Trophoblast cell (in vitro differentiated cells and primary cell): ENCODE results near the gene PJA1.

Experiments used
- DNase-seq, 2 donors: peaks; one replicate each; pipeline ENCODE4 v3.0.0-alpha.2; 2016
- H2AFZ ChIP-seq: 2 replicates; pipeline ENCODE4 v1.6.1; 2013; ENCODE audit warnings: low read length, moderate library complexity, mild to moderate bottlenecking; ENCODE audit not compliant: insufficient read depth, poor library complexity
- H2AK5ac ChIP-seq: 2 replicates; pipeline ENCODE4 v1.6.1; 2013; ENCODE audit warnings: mild to moderate bottlenecking, low read length
- H2BK120ac ChIP-seq: 2 replicates; pipeline ENCODE4 v1.6.1; 2013; ENCODE audit warnings: low read length, mild to moderate bottlenecking, moderate library complexity; ENCODE audit not compliant: insufficient read depth, poor library complexity
- H2BK12ac ChIP-seq: 2 replicates; pipeline ENCODE4 v1.6.1; 2013; ENCODE audit warnings: mild to moderate bottlenecking, low read length, moderate library complexity
- H2BK5ac ChIP-seq: 2 replicates; pipeline ENCODE4 v1.6.1; 2013; ENCODE audit warnings: low read length, low read depth, moderate library complexity, mild to moderate bottlenecking; ENCODE audit not compliant: poor library complexity
- H3K14ac ChIP-seq: 2 replicates; pipeline ENCODE4 v1.6.1; 2013; ENCODE audit warnings: mild to moderate bottlenecking, low read length
- H3K18ac ChIP-seq: 2 replicates; pipeline ENCODE4 v1.6.1; 2013; ENCODE audit warnings: mild to moderate bottlenecking, low read length
- H3K23ac ChIP-seq: 2 replicates; pipeline ENCODE4 v1.6.1; 2013; ENCODE audit warnings: low read length
- H3K27ac ChIP-seq: 2 replicates; pipeline ENCODE4 v1.5.1; 2013; ENCODE audit warnings: low read depth, mild to moderate bottlenecking, inconsistent platforms, low read length, moderate library complexity
- H3K27me3 ChIP-seq: 2 replicates; pipeline ENCODE4 v1.6.1; 2013; ENCODE audit warnings: inconsistent platforms, mild to moderate bottlenecking, low read length, moderate library complexity; ENCODE audit not compliant: insufficient read depth
- H3K36me3 ChIP-seq, 2 experiments: 1 replicate in 1 of 2; 2 replicates in 1 of 2; pipeline ENCODE4 v1.6.1; 2013; ENCODE audit warnings: low read length in 2 of 2, mild to moderate bottlenecking in 2 of 2, moderate library complexity in 1 of 2; ENCODE audit not compliant: insufficient read depth in 2 of 2, control insufficient read depth in 1 of 2
- H3K4ac ChIP-seq: 2 replicates; pipeline ENCODE4 v1.6.1; 2013; ENCODE audit warnings: low read depth, mild to moderate bottlenecking, low read length, moderate library complexity
- H3K4me1 ChIP-seq, 2 experiments: 1 replicate in 1 of 2; 2 replicates in 1 of 2; pipeline ENCODE4 v1.6.1; 2013; ENCODE audit warnings: low read length in 2 of 2, mild to moderate bottlenecking in 2 of 2, moderate library complexity in 1 of 2; ENCODE audit not compliant: insufficient read depth in 2 of 2, control insufficient read depth in 1 of 2
- H3K4me2 ChIP-seq: 2 replicates; pipeline ENCODE4 v1.6.1; 2013; ENCODE audit warnings: inconsistent platforms, mild to moderate bottlenecking, low read length, moderate library complexity
- H3K4me3 ChIP-seq: 2 replicates; pipeline ENCODE4 v1.5.1; 2013; ENCODE audit warnings: mild to moderate bottlenecking, low read depth, low read length, inconsistent platforms
- H3K79me1 ChIP-seq: one replicate; pipeline ENCODE4 v1.6.1; 2013; ENCODE audit warnings: low read length
- H3K79me2 ChIP-seq: 2 replicates; pipeline ENCODE4 v1.6.1; 2013; ENCODE audit warnings: low read length, mild to moderate bottlenecking; ENCODE audit not compliant: control insufficient read depth, insufficient read depth, poor library complexity
- H3K9ac ChIP-seq: 2 replicates; pipeline ENCODE4 v1.6.1; 2013; ENCODE audit warnings: mild to moderate bottlenecking, low read length
- H3K9me3 ChIP-seq: 2 replicates; pipeline ENCODE4 v1.6.1; 2013; ENCODE audit warnings: low read depth, mild to moderate bottlenecking, control low read depth, inconsistent platforms, low read length; ENCODE audit not compliant: insufficient read depth
- H4K12ac ChIP-seq: 2 replicates; pipeline ENCODE4 v1.6.1; 2013; ENCODE audit warnings: low read depth, mild to moderate bottlenecking, low read length, moderate library complexity
- H4K8ac ChIP-seq: 2 replicates; pipeline ENCODE4 v1.6.1; 2013; ENCODE audit warnings: low read depth, mild to moderate bottlenecking, low read length, moderate library complexity
- H4K91ac ChIP-seq: one replicate; pipeline ENCODE4 v1.6.1; 2013; ENCODE audit warnings: low read depth, mild to moderate bottlenecking, low read length, moderate library complexity
- WGBS: extraction: QIAGEN DNeasy Blood & Tissue Kit; methylation state at CpG from one replicate; pipeline ENCODE4 v1.1.7; 2013; ENCODE audit warnings: missing lambda C conversion rate; ENCODE audit not compliant: insufficient read length, insufficient coverage; ENCODE audit errors: extremely low coverage; 5-methylcytosine and 5-hydroxymethylcytosine counted together

PJA1 gene

GRCh38 chrX:69156638-69157037 lies 8.6 kb downstream of the PJA1 start:
- no peaks in the 10 kb centered on the region for H3K9me3 ChIP-seq
- no peak overlapping the region for H4K8ac ChIP-seq
- no peak overlapping the region for H2BK120ac ChIP-seq
- no peak overlapping the region for H3K4me3 ChIP-seq
- no peak overlapping the region for H3K27ac ChIP-seq
- H3K79me1 ChIP-seq: no peaks in the 10 kb centered on the region
- H3K79me2 ChIP-seq: no peaks in the 10 kb centered on the region
- H3K36me3 ChIP-seq: peaks cover 6% of the 10 kb centered on the region in 2 experiments
- no peak overlapping the region for H3K23ac ChIP-seq
- H4K91ac ChIP-seq: no peak overlapping the region
- peaks cover 0 to 5% of the 10 kb centered on the region in 2 experiments for H3K4me1 ChIP-seq
- no peak overlapping the region for H3K4me2 ChIP-seq
- no peak overlapping the region for H2AFZ ChIP-seq
- no CpG with 5 or more reads among the region's 5 CpGs for WGBS
- no peak overlapping the region for H3K9ac ChIP-seq
- H3K27me3 ChIP-seq: no peaks in the 10 kb centered on the region
- no peak overlapping the region for H2AK5ac ChIP-seq
- no peak overlapping the region for H3K14ac ChIP-seq
- no peak for DNase-seq
- no peak overlapping the region for H3K4ac ChIP-seq
- no peak overlapping the region for H3K18ac ChIP-seq
- no peak overlapping the region for H4K12ac ChIP-seq
- H2BK5ac ChIP-seq: no peak overlapping the region
- H2BK12ac ChIP-seq: no peak overlapping the region

DNA sequence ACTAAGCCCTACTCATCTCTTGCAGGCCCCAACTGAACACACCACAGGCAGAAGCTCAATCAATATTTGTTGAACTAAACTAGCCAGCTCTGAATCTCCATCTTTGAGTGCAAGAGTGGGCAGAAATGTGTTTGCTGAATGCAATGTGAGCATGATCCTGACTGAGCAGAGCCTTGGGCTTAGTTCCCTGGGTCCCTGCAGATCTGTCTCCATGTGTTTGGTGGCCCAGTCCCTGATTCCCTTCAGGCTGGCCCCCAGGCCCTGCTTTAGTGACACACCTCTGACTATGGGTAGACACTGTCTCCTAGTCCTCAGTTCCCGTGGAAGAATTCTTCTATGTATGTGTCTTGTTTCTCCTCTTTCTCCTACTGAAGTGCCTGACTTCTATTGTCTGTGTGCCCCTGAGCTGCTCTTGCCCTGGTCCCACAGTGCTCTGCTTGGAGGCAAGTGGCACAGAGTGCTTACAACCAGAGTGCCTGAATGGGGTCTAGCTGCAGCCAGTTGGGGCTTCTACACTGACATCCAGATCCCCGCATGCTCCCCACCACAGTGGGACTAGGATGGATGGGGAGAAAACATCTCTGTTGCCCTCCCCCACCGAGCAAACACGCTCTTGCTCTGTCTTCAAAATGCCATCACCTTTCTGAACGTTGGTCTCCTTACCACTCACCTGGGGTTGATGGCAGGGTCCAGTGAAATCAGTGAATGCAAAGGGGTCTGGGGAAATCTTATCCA lies 9.3 kb downstream of the PJA1 start:
- H3K14ac ChIP-seq: no peak overlapping the region
- H2BK12ac ChIP-seq: no peak overlapping the region
- H3K4me3 ChIP-seq: no peak overlapping the region
- no peak overlapping the region for H3K4ac ChIP-seq
- H3K36me3 ChIP-seq: no peaks in the 10 kb centered on the region
- H2AK5ac ChIP-seq: no peak overlapping the region
- no peak overlapping the region for H2BK5ac ChIP-seq
- no peak overlapping the region for H4K12ac ChIP-seq
- H3K4me2 ChIP-seq: no peak overlapping the region
- H4K91ac ChIP-seq: no peak overlapping the region
- H3K79me2 ChIP-seq: no peaks in the 10 kb centered on the region
- no peak overlapping the region for H2BK120ac ChIP-seq
- H2AFZ ChIP-seq: no peak overlapping the region
- no peaks in the 10 kb centered on the region for H3K79me1 ChIP-seq
- H3K9ac ChIP-seq: no peak overlapping the region
- no peak overlapping the region for H3K23ac ChIP-seq
- no peak for DNase-seq
- no peaks in the 10 kb centered on the region for H3K27me3 ChIP-seq
- no peak overlapping the region for H4K8ac ChIP-seq
- WGBS: no CpG with 5 or more reads among the region's 5 CpGs
- H3K4me1 ChIP-seq: peaks cover 5% of the 10 kb centered on the region in 2 experiments
- no peak overlapping the region for H3K27ac ChIP-seq
- H3K18ac ChIP-seq: no peak overlapping the region
- H3K9me3 ChIP-seq: no peaks in the 10 kb centered on the region

DNA sequence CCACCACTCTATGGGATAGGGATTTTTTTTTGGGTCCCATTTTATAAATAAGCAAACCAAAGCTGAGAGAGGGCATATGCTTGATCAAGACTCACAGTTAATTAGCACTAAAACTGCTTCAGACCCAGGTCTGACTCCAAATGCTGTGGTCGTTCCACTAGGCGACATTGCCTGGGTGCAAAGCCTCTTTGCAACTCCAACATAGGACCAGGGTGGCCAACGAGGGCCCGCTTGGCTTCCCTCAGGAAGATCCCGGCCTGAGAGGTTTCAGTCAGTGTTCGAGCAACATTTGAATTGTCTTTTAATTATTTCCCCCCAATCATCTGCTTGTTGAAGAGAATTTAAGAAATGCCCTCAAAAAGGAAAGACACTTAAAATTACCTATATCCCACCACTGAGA lies 11.2 kb downstream of the PJA1 start:
- Histone ChIP-seq H3K14ac (no peak overlapping the region), H3K23ac (no peak overlapping the region), H2BK120ac (no peak overlapping the region), H3K18ac (no peak overlapping the region), H3K79me2 (no peaks in the 10 kb centered on the region), H3K27me3 (no peaks in the 10 kb centered on the region), H2BK12ac (no peak overlapping the region), H3K9ac (no peak overlapping the region), H3K9me3 (no peaks in the 10 kb centered on the region), H4K12ac (no peak overlapping the region), H3K4me2 (no peak overlapping the region), H2AFZ (no peak overlapping the region), H3K79me1 (no peaks in the 10 kb centered on the region), H4K8ac (no peak overlapping the region), H3K4me1 (peaks cover 8% of the 10 kb centered on the region in 2 experiments), H3K27ac (no peak overlapping the region), H3K36me3 (no peaks in the 10 kb centered on the region), H2AK5ac (no peak overlapping the region), H3K4ac (no peak overlapping the region), H3K4me3 (no peak overlapping the region), H4K91ac (no peak overlapping the region), H2BK5ac (no peak overlapping the region)
- no peak for DNase-seq
- no CpG with 5 or more reads among the region's 6 CpGs for WGBS

GRCh38 chrX:69153060-69153730 lies 12.1 kb downstream of the PJA1 start:
- Histone ChIP-seq H3K18ac (no peak overlapping the region), H3K4me2 (no peak overlapping the region), H2BK5ac (no peak overlapping the region), H4K91ac (peak overlapping the region; percentile 54), H2AK5ac (no peak overlapping the region), H3K14ac (no peak overlapping the region), H3K4me1 (peaks cover 8% of the 10 kb centered on the region in 2 experiments), H3K4ac (no peak overlapping the region), H3K4me3 (no peak overlapping the region), H3K79me2 (no peaks in the 10 kb centered on the region), H2BK120ac (no peak overlapping the region), H2BK12ac (no peak overlapping the region), H2AFZ (no peak overlapping the region), H4K12ac (no peak overlapping the region), H3K9me3 (no peaks in the 10 kb centered on the region), H3K79me1 (no peaks in the 10 kb centered on the region), H3K9ac (no peak overlapping the region), H3K36me3 (no peaks in the 10 kb centered on the region), H3K23ac (no peak overlapping the region), H4K8ac (peak overlapping the region; percentile 10), H3K27me3 (no peaks in the 10 kb centered on the region), H3K27ac (no peak overlapping the region)
- no peak for DNase-seq
- WGBS: no CpG with 5 or more reads among the region's 8 CpGs
